SK-N-SH treated with all-trans-retinoic acid at 6 μM for 48 hours (cell line): ENCODE measurements around the gene SCN9A.

Experiments used
- ATAC-seq: fragments of 200-7000 bp; cut with Tn5 transposase; 3 replicates; pipeline ENCODE4 v1.9.1; 2020; ENCODE audit warnings: mild to moderate bottlenecking, moderate library complexity
- ARNTL ChIP-seq: fragments of 450-650 bp; formaldehyde crosslinking; IDR thresholded peaks from 2 replicates; pipeline ENCODE4 v1.5.0; 2020; ENCODE audit warnings: low read depth, mild to moderate bottlenecking, moderate library complexity, borderline replicate concordance
- BACH2 ChIP-seq: fragments of 250-450 bp; sonication (Bioruptor Pico); IDR thresholded peaks from 2 replicates; pipeline ENCODE4 v1.9.0; 2021; ENCODE audit warnings: mild to moderate bottlenecking, borderline replicate concordance
- CSDC2 ChIP-seq: fragments of 250-450 bp; sonication (Bioruptor Pico); IDR thresholded peaks from 2 replicates; pipeline ENCODE4 v1.5.0; 2020; ENCODE audit warnings: mild to moderate bottlenecking, moderate library complexity
- ESRRG ChIP-seq: fragments of 250-450 bp; sonication (Bioruptor Pico); IDR thresholded peaks from 2 replicates; pipeline ENCODE4 v1.6.1; 2021; ENCODE audit warnings: mild to moderate bottlenecking
- ISL1 ChIP-seq: fragments of 250-450 bp; sonication (Bioruptor Pico); IDR thresholded peaks from 2 replicates; pipeline ENCODE4 v2.1.2; 2022; ENCODE audit warnings: mild to moderate bottlenecking, moderate library complexity
- OSR1 ChIP-seq: fragments of 250-450 bp; sonication (Bioruptor Pico); IDR thresholded peaks from 2 replicates; pipeline ENCODE4 v1.8.0; 2022; ENCODE audit warnings: moderate library complexity, mild to moderate bottlenecking, inconsistent platforms
- PPARA ChIP-seq: fragments of 250-450 bp; sonication (Bioruptor Pico); IDR thresholded peaks from 2 replicates; pipeline ENCODE4 v1.5.0; 2020; ENCODE audit warnings: mild to moderate bottlenecking, borderline replicate concordance
- RARB ChIP-seq: fragments of 250-450 bp; sonication (Bioruptor Pico); IDR thresholded peaks from 2 replicates; pipeline ENCODE4 v1.8.0; 2021; ENCODE audit warnings: mild to moderate bottlenecking, moderate library complexity
- SNAI2 ChIP-seq: fragments of 250-450 bp; sonication (Bioruptor Pico); IDR thresholded peaks from 2 replicates; pipeline ENCODE4 v1.5.0; 2020; ENCODE audit warnings: mild to moderate bottlenecking, moderate library complexity
- TCF4 ChIP-seq: fragments of 250-450 bp; sonication (Bioruptor Pico); IDR thresholded peaks from 2 replicates; pipeline ENCODE4 v1.8.0; 2021; ENCODE audit warnings: mild to moderate bottlenecking, moderate library complexity, borderline replicate concordance
- TOX ChIP-seq: fragments of 250-450 bp; sonication (Bioruptor Pico); IDR thresholded peaks from 2 replicates; pipeline ENCODE4 v1.8.0; 2021; ENCODE audit warnings: mild to moderate bottlenecking, moderate library complexity, borderline replicate concordance
- ZC3H10 ChIP-seq: fragments of 250-450 bp; sonication (Bioruptor Pico); IDR thresholded peaks from 2 replicates; pipeline ENCODE4 v1.5.1; 2021; ENCODE audit warnings: mild to moderate bottlenecking, moderate library complexity
- ZFP3 ChIP-seq: fragments of 250-450 bp; sonication (Bioruptor Pico); IDR thresholded peaks from 2 replicates; pipeline ENCODE4 v1.5.0; 2020; ENCODE audit warnings: mild to moderate bottlenecking, moderate library complexity
- ZFP30 ChIP-seq: fragments of 450-650 bp; formaldehyde crosslinking; IDR thresholded peaks from 2 replicates; pipeline ENCODE4 v1.5.0; 2022; ENCODE audit warnings: mild to moderate bottlenecking, moderate library complexity
- ZNF565 ChIP-seq: fragments of 450-650 bp; formaldehyde crosslinking; conservative IDR thresholded peaks from 2 replicates; pipeline ENCODE4 v1.5.0; 2020; ENCODE audit warnings: low read depth, mild to moderate bottlenecking, moderate library complexity
- ZNF70 ChIP-seq: fragments of 450-650 bp; formaldehyde crosslinking; IDR thresholded peaks from 2 replicates; pipeline ENCODE4 v1.5.0; 2020; ENCODE audit warnings: mild to moderate bottlenecking, moderate library complexity
- ZNF8 ChIP-seq: fragments of 450-650 bp; formaldehyde crosslinking; IDR thresholded peaks from 2 replicates; pipeline ENCODE4 v1.5.0; 2020; ENCODE audit warnings: mild to moderate bottlenecking, moderate library complexity
- TF ChIP-seq, protein P1 (sequence below): fragments of 250-450 bp; sonication (Bioruptor Pico); IDR thresholded peaks from 2 replicates; pipeline ENCODE4 v1.5.1; 2021; ENCODE audit warnings: mild to moderate bottlenecking, moderate library complexity
- TF ChIP-seq, protein P2 (sequence below): fragments of 250-450 bp; sonication (Bioruptor Pico); IDR thresholded peaks from 2 replicates; pipeline ENCODE4 v1.8.0; 2021; ENCODE audit warnings: low read depth, mild to moderate bottlenecking, moderate library complexity, borderline replicate concordance
- TF ChIP-seq, protein P3 (sequence below): fragments of 250-450 bp; sonication (Bioruptor Pico); IDR thresholded peaks from 2 replicates; pipeline ENCODE4 v1.5.0; 2020; ENCODE audit warnings: mild to moderate bottlenecking, moderate library complexity

SCN9A gene

DNA sequence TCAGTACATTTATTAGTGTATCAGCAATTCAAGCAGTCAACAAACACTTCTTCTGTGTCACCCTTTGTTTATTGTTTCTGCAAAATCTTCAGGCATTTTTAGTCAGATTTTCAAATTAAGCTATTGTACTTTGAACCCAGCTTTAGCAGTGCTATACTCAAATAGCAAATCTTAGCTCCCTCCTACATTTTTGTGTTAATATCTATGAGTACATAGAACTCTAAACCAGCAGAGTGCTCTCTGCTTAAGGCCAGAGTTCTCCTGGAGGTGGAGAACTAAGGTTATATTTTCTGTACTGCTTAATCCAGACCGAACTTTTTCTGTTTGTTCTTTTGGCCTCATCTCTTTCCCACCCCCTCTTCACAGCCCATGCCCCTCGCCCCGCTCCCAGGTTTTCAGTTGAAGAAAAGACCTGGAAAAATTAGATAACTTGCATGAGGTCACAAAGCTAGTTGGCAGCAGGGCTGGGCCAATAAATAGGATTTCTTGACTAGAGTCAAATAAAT lies 218.7 kb downstream of the SCN9A start:
- no peak for TF ChIP-seq CSDC2
- no peak for TF ChIP-seq PPARA
- no peak for TF ChIP-seq RARB (CRISPR knock-in tag)
- TF ChIP-seq, protein P1, sequence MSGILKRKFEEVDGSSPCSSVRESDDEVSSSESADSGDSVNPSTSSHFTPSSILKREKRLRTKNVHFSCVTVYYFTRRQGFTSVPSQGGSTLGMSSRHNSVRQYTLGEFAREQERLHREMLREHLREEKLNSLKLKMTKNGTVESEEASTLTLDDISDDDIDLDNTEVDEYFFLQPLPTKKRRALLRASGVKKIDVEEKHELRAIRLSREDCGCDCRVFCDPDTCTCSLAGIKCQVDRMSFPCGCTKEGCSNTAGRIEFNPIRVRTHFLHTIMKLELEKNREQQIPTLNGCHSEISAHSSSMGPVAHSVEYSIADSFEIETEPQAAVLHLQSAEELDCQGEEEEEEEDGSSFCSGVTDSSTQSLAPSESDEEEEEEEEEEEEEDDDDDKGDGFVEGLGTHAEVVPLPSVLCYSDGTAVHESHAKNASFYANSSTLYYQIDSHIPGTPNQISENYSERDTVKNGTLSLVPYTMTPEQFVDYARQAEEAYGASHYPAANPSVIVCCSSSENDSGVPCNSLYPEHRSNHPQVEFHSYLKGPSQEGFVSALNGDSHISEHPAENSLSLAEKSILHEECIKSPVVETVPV, result no peak
- TF ChIP-seq ISL1 (CRISPR knock-in tag), result no peak
- TF ChIP-seq ZNF8 (CRISPR knock-in tag), result no peak
- ATAC-seq, result no peak

DNA sequence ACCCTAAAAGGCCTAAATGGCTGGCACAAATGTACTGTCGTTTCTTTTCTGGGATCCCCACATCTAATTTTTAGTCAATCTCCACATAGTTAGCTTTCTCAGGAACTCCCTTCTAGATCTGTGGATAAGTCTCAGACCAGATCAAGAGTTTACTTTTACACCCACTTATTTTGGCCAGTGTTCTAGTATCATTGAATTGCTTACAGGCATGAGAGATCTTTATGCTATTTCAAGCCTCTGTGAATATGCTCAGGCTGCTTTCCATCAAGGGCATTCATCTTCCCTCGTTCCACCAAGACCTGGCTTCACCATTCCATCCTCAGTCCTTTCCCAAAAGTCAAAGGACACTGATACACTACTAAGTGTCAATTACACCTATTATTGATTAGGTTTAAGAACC lies 220.2 kb downstream of the SCN9A start:
- TF ChIP-seq SNAI2 (CRISPR knock-in tag) (no peak), TCF4 (no peak), CSDC2 (no peak), PPARA (no peak), ZFP3 (CRISPR knock-in tag) (no peak), TOX (CRISPR knock-in tag) (no peak), RARB (CRISPR knock-in tag) (no peak), ZNF8 (CRISPR knock-in tag) (no peak), ZFP30 (CRISPR knock-in tag) (no peak), ZNF565 (CRISPR knock-in tag) (no peak), ZNF70 (CRISPR knock-in tag) (no peak)
- TF ChIP-seq, protein P2, sequence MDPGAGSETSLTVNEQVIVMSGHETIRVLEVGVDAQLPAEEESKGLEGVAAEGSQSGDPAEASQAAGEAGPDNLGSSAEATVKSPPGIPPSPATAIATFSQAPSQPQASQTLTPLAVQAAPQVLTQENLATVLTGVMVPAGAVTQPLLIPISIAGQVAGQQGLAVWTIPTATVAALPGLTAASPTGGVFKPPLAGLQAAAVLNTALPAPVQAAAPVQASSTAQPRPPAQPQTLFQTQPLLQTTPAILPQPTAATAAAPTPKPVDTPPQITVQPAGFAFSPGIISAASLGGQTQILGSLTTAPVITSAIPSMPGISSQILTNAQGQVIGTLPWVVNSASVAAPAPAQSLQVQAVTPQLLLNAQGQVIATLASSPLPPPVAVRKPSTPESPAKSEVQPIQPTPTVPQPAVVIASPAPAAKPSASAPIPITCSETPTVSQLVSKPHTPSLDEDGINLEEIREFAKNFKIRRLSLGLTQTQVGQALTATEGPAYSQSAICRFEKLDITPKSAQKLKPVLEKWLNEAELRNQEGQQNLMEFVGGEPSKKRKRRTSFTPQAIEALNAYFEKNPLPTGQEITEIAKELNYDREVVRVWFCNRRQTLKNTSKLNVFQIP (CRISPR knock-in tag), result no peak
- TF ChIP-seq, protein P3, sequence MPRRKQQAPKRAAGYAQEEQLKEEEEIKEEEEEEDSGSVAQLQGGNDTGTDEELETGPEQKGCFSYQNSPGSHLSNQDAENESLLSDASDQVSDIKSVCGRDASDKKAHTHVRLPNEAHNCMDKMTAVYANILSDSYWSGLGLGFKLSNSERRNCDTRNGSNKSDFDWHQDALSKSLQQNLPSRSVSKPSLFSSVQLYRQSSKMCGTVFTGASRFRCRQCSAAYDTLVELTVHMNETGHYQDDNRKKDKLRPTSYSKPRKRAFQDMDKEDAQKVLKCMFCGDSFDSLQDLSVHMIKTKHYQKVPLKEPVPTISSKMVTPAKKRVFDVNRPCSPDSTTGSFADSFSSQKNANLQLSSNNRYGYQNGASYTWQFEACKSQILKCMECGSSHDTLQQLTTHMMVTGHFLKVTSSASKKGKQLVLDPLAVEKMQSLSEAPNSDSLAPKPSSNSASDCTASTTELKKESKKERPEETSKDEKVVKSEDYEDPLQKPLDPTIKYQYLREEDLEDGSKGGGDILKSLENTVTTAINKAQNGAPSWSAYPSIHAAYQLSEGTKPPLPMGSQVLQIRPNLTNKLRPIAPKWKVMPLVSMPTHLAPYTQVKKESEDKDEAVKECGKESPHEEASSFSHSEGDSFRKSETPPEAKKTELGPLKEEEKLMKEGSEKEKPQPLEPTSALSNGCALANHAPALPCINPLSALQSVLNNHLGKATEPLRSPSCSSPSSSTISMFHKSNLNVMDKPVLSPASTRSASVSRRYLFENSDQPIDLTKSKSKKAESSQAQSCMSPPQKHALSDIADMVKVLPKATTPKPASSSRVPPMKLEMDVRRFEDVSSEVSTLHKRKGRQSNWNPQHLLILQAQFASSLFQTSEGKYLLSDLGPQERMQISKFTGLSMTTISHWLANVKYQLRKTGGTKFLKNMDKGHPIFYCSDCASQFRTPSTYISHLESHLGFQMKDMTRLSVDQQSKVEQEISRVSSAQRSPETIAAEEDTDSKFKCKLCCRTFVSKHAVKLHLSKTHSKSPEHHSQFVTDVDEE, result no peak
- TF ChIP-seq, protein P1, result no peak
- TF ChIP-seq, all 23 proteins: peak for 0
- no peak for ATAC-seq

DNA sequence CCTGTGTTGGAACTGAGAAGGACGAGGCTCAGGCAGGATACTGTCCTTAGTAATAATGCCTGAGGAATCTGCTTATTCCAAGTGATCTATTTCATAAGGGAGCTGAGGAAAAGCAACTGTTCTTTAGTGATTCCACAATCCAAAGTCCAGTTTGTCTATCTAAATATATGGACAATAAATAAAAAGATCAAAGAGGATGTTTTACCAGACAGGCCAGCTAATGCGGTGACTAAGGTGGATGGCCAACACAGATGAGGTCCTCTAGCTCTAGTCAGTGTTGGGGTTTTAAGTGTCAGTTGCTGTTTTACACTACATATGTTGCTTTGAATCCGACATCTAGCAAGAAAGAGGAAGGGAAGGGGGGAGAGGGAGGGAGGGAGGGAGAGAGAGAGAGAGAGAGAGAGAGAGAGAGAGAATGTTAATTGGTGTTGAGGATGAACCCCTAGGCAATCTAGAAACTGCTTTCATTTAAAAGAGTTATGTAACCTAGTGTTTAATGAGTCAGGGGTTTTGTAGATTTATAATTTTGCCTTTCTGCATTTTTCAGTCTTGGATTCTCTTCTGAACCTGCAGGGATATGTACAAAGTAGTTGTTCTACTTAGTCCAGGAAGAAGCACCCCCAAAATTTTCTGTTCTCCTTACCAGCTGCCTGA lies 220.9 kb downstream of the SCN9A start:
- no peak for ATAC-seq
- TF ChIP-seq TOX (CRISPR knock-in tag) (no peak), ARNTL (CRISPR knock-in tag) (no peak), ESRRG (no peak), RARB (CRISPR knock-in tag) (no peak), OSR1 (CRISPR knock-in tag) (no peak), BACH2 (CRISPR knock-in tag) (no peak), ISL1 (CRISPR knock-in tag) (no peak), ZNF565 (CRISPR knock-in tag) (no peak), ZC3H10 (CRISPR knock-in tag) (no peak), PPARA (no peak), SNAI2 (CRISPR knock-in tag) (no peak)
- TF ChIP-seq, protein P2 (CRISPR knock-in tag), result no peak
- TF ChIP-seq, all 23 proteins: peak for 0
